GM12878 (cell line): Measurements from ENCODE around the gene IFITM2. TPM values are rescaled to one million over a fixed set of nuclear protein-coding genes. Genes with fewer than 3 reads are reported as not detected.
A peak's percentile ranks its signal among the peaks of the same experiment; 100 is the strongest.
"Not testable (repeated sequence)": the region's sequence is repeated elsewhere in the genome, so short reads cannot be mapped to it uniquely, and the experiment has no call there.

Experiments
- ATAC-seq: fragments of 200-7000 bp; cut with Tn5 transposase; 3 replicates; pipeline ENCODE4 v1.9.1; 2020; ENCODE audit warnings: mild to moderate bottlenecking, moderate library complexity
- BruUV-seq: library from RNA; stranded (reverse); fragments of 400-500 nt; replicated peaks from 2 replicates; lab custom pipeline; 2021; lab: Mats Ljungman, UMichigan
- CTCF ChIA-PET: fragments of 300-600 bp; sonication (Branson Sonifier 250); formaldehyde crosslinking; extraction: SDS; loops from one replicate; lab custom pipeline; 2021; ENCODE audit warnings: inconsistent platforms; lab: Yijun Ruan, JAX
- POLR2A ChIA-PET: fragments of 350-600 bp; formaldehyde crosslinking; extraction: SDS; loops from one replicate; lab custom pipeline; 2021; ENCODE audit warnings: inconsistent platforms; lab: Charles Lee
- RAD21 ChIA-PET: fragments of 300-600 bp; sonication (Branson Sonifier 250); formaldehyde crosslinking; loops from one replicate; lab custom pipeline; 2023; ENCODE audit warnings: antibody characterized with exemption; ENCODE audit not compliant: unreplicated experiment; lab: Charles Lee
- SMC1A ChIA-PET: fragments of 300-600 bp; sonication (Branson Sonifier 250); formaldehyde crosslinking; loops from one replicate; lab custom pipeline; 2023; ENCODE audit not compliant: unreplicated experiment, uncharacterized antibody; lab: Charles Lee
- DNase-seq: peaks from one replicate; pipeline ENCODE4 v3.0.0-alpha.2; 2011; ENCODE audit warnings: low read depth, low spot score
- FAIRE-seq: peaks from 3 replicates; lab custom pipeline; 2011; peaks lifted over from hg19 to GRCh38; lab: Jason Lieb, UNC
- H2AFZ ChIP-seq: 2 replicates; pipeline ENCODE4 v1.6.0; 2011; ENCODE audit warnings: low read depth, low read length, control low read depth; ENCODE audit not compliant: control insufficient read depth
- H3K27ac ChIP-seq: 2 replicates; pipeline ENCODE4 v1.5.1; 2011; ENCODE audit warnings: control low read depth; ENCODE audit not compliant: control insufficient read depth, insufficient read depth
- H3K27me3 ChIP-seq, 2 experiments: replicated peaks in 1 of 2; 2 replicates each; pipeline versions ENCODE4 v1.6.0 to v1.6.1; 2011; ENCODE audit warnings: low read length in 1 of 2; ENCODE audit not compliant: control insufficient read depth in 2 of 2, insufficient read depth in 2 of 2
- H3K36me3 ChIP-seq, 2 experiments: 2 replicates each; pipeline ENCODE4 v1.5.1; 2011; ENCODE audit warnings: low read length in 1 of 2; ENCODE audit not compliant: control insufficient read depth in 2 of 2, insufficient read depth in 2 of 2
- H3K4me1 ChIP-seq: 2 replicates; pipeline ENCODE4 v1.6.1; 2011; ENCODE audit warnings: mild to moderate bottlenecking, low read length, moderate library complexity, mixed read lengths; ENCODE audit not compliant: control insufficient read depth, insufficient read depth
- H3K4me2 ChIP-seq: 2 replicates; pipeline ENCODE4 v1.6.0; 2011; ENCODE audit warnings: control low read depth; ENCODE audit not compliant: control insufficient read depth, insufficient read depth
- H3K4me3 ChIP-seq: fragments of 200-600 bp; sonication (generic); 2 replicates; pipeline ENCODE4 v1.5.1; 2016
- H3K79me2 ChIP-seq: 2 replicates; pipeline ENCODE4 v1.6.0; 2011; ENCODE audit warnings: low read length; ENCODE audit not compliant: control insufficient read depth, insufficient read depth
- H3K9ac ChIP-seq: 2 replicates; pipeline ENCODE4 v1.8.0; 2011; ENCODE audit warnings: low read length, control low read depth, mixed read lengths; ENCODE audit not compliant: control insufficient read depth, insufficient read depth
- H3K9me3 ChIP-seq: replicated peaks from 3 replicates; pipeline ENCODE4 v1.5.1; 2011; ENCODE audit warnings: mild to moderate bottlenecking, low read length; ENCODE audit not compliant: control insufficient read depth, insufficient read depth
- H4K20me1 ChIP-seq: 2 replicates; pipeline ENCODE4 v1.6.0; 2011; ENCODE audit not compliant: control insufficient read depth, insufficient read depth
- BHLHE40 ChIP-seq, 2 experiments: fragments of 450-650 bp in 1 of 2; IDR thresholded peaks; 2 replicates each; pipeline ENCODE4 v1.6.1; 2011 to 2017; ENCODE audit warnings: low read depth in 2 of 2, borderline replicate concordance in 1 of 2, improper control_type of control experiment in 1 of 2, low read length in 1 of 2, mild to moderate bottlenecking in 1 of 2
- ELK1 ChIP-seq: IDR thresholded peaks from 2 replicates; pipeline ENCODE4 v1.6.1; 2012; ENCODE audit warnings: low read depth, low read length, improper control_type of control experiment
- NFXL1 ChIP-seq: fragments of 450-650 bp; IDR thresholded peaks from 2 replicates; pipeline ENCODE4 v1.6.1; 2017; ENCODE audit warnings: antibody characterized with exemption, mild to moderate bottlenecking, borderline replicate concordance
- PAX8 ChIP-seq: fragments of 450-650 bp; IDR thresholded peaks from 2 replicates; pipeline ENCODE4 v1.6.1; 2017; ENCODE audit warnings: mild to moderate bottlenecking, moderate library complexity
- RCOR1 ChIP-seq: conservative IDR thresholded peaks from 2 replicates; pipeline ENCODE4 v1.6.1; 2012; ENCODE audit warnings: low read depth, low read length, improper control_type of control experiment
- SP1 ChIP-seq: IDR thresholded peaks from one replicate; pipeline ENCODE4 v1.6.1; 2011; ENCODE audit warnings: low read depth, low read length
- STAT1 ChIP-seq: fragments of 450-650 bp; conservative IDR thresholded peaks from 2 replicates; pipeline ENCODE4 v1.6.1; 2014; ENCODE audit warnings: antibody characterized with exemption, mild to moderate bottlenecking
- WRNIP1 ChIP-seq: IDR thresholded peaks from 2 replicates; pipeline ENCODE4 v1.6.1; 2011; ENCODE audit warnings: low read depth, low read length, improper control_type of control experiment, borderline replicate concordance
- YBX1 ChIP-seq: fragments of 450-650 bp; IDR thresholded peaks from 2 replicates; pipeline ENCODE4 v1.6.1; 2016; ENCODE audit warnings: antibody characterized with exemption
- ZNF217 ChIP-seq: fragments of 450-650 bp; IDR thresholded peaks from 2 replicates; pipeline ENCODE4 v1.6.1; 2017; ENCODE audit warnings: antibody characterized with exemption, mild to moderate bottlenecking
- WGBS: methylation state at CpG from one replicate; pipeline ENCODE4 v1.1.6; 2016; ENCODE audit warnings: low lambda C conversion rate; ENCODE audit not compliant: insufficient replicate concordance, insufficient coverage; ENCODE audit errors: missing lambda C conversion rate; 5-methylcytosine and 5-hydroxymethylcytosine counted together
- in situ Hi-C: fragments of 300-500 bp; cut with MboI; formaldehyde crosslinking; loops from 9 replicates; pipeline ENCODE4 v1.14.3; 2018; ENCODE audit warnings: mixed read lengths
- intact Hi-C: fragments of 100-400 bp; cut with micrococcal nuclease; formaldehyde crosslinking; loops from one replicate; pipeline ENCODE4 v1.14.2; 2022; ENCODE audit not compliant: unreplicated experiment
- polyA plus RNA-seq, 11 experiments: library from polyadenylated mRNA; depleted of rRNA in 4 of 11; unstranded in 6 of 11; stranded (reverse) in 5 of 11; fragments of >200 nt; fragmentation: Nextera tagmentation in 4 of 11; fragmentation: Illumina TruSeq in 1 of 11; extraction: Ambion mirVana in 4 of 11; extraction: Trizol in 1 of 11; gene quantifications; 1 replicate in 1 of 11; 2 replicates in 10 of 11; pipeline versions ENCODE4 v1.2.1 to v1.2.3, GENCODE V29; 2011 to 2016; ENCODE audit warnings: inconsistent platforms in 2 of 11, missing spikeins in 2 of 11, low read depth in 1 of 11
- total RNA-seq, 4 experiments: library from RNA; depleted of rRNA in 3 of 4; stranded (reverse); fragments of >200 nt in 3 of 4; fragmentation: Illumina TruSeq in 1 of 4; extraction: Trizol in 1 of 4; gene quantifications; 2 replicates each; pipeline versions ENCODE4 v1.2.1 to v1.2.3, GENCODE V29; 2013 to 2021
- TF ChIP-seq, protein P1 (sequence below): IDR thresholded peaks from 2 replicates; pipeline ENCODE4 v1.6.1; 2011; ENCODE audit warnings: mild to moderate bottlenecking, low read depth, low read length, moderate library complexity; ENCODE audit not compliant: insufficient replicate concordance

Gene IFITM2
- total and polyA plus RNA-seq, 10 of the 15 experiments (the other 5 are each of a cell fraction or from before 2014, with no cell fraction given): 116 to 3,672 (median 724) TPM

DNA sequence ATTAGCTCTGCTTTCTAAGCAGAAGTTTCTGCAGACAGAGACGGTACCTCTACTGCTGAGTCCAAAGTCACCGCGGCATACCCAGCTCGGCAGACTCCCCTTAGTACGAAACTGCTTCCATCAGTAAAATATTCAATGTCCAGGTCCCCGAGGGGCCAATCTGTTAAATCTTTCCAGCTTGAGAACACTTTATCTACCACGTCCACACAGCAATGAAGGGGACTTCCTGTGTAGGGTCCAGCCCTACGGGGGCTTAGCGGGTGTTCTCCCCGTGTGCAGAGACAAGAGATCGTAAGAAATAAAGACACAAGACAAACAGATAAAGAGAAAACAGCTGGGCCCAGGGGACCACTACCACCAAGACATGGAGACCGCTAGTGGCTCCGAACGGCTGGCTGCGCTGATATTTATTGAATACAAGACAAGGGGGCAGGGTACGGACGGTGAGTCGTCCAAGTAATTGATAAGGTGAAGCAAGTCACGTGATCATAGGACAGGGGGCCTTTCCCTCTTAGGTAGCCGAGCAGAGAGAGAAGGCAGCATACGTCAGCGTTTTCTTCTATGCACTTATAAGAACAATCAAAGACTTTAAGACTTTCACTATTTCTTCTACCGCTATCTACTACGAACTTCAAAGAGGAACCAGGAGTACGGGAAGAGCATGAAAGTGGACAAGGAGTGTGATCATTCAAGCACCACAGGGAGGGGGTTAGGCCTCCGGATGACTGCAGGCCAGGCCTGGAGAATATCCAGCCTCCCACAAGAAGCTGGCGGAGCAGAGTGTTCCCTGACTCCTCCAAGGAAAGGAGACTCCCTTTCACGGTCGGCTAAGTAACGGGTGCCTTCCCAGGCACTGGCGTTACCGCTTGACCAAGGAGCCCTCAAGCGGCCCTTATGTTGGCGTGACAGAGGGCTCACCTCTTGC lies 17.2 kb downstream of the IFITM2 start:
- 79% methylated on average over 28 of the region's 34 CpGs for WGBS
- H3K4me3 ChIP-seq, H3K79me2 ChIP-seq, H3K4me2 ChIP-seq, DNase-seq, FAIRE-seq, H4K20me1 ChIP-seq, H3K36me3 ChIP-seq, ATAC-seq, H3K27me3 ChIP-seq, H2AFZ ChIP-seq, H3K9ac ChIP-seq, BruUV-seq, intact Hi-C loops, H3K27ac ChIP-seq, H3K9me3 ChIP-seq, in situ Hi-C loops: not testable (repeated sequence)
- POLR2A ChIA-PET: interaction anchor here (0.8 to 1.0 kb wide), 2 partner anchors 9 to 11 kb away, joined by 3 to 5 read pairs; no protein-coding TSS in a partner anchor
- H3K4me1 ChIP-seq: peaks cover 31% of the 10 kb centered on the region
- CTCF ChIA-PET: interaction anchor here (0.9 to 3.4 kb wide), 2 partner anchors 30 kb away, joined by 3 to 10 read pairs; no protein-coding TSS in a partner anchor
- RAD21 ChIA-PET: interaction anchor here (2.8 kb wide), 1 partner anchor 8 kb away, joined by 14 read pairs; no protein-coding TSS in a partner anchor
- SMC1A ChIA-PET: interaction anchor here (1.0 to 1.3 kb wide), 2 partner anchors 10 to 20 kb away, joined by 3 to 4 read pairs; no protein-coding TSS in a partner anchor

DNA sequence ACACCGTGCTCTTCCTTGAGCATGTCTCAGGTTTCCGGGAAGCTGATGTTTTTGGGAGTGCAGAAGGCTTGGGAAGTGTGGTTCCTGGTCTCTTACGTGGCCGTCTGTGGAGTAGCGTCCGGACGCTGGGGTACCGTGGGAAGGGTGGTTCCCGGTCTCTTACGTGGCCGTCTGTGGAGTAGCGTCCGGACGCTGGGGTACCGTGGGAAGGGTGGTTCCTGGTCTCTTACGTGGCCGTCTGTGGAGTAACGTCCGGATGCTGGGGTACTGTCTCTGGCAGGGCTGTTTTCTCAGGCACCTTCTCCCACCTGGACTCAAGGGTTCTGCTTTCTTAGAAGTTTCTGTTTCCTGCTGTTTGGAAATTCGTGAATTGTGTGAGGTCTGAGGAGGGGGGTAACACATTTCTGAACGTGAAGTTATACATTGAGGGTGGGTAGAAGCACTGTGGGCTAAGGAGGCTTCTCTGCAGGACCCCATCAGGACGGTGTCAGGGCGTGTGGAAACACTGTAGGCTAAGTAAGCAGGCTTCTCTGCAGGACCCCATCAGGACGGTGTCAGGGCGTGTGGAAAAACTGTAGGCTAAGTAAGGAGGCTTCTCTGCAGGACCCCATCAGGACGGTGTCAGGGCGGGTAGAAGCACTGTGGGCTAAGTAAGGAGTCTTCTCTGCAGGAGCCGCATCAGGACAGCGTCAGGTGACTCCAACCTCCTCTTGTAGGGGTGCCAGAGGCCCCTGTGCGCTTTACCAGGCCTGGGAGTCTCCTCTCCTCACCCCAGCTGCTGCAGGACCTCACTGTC lies 18.4 kb downstream of the IFITM2 start:
- intact Hi-C loops: no loop called here
- DNase-seq (no peak), FAIRE-seq (peak; percentile 47), ATAC-seq (no peak)
- WGBS: 88% methylated on average over 30 of the region's 30 CpGs
- no peaks in the 10 kb centered on the region for H3K9me3 ChIP-seq
- H3K4me2 ChIP-seq: peak overlapping the region; percentile 100
- POLR2A ChIA-PET: interaction anchor here (0.7 to 6.0 kb wide), 8 partner anchors 9 to 88 kb away, joined by 3 to 86 read pairs (median 8); no protein-coding TSS in a partner anchor
- H3K4me3 ChIP-seq: peak overlapping the region; percentile 56
- SMC1A ChIA-PET: interaction anchor here (1.0 to 1.8 kb wide), 2 partner anchors 21 to 29 kb away, joined by 3 to 18 read pairs; no protein-coding TSS in a partner anchor
- in situ Hi-C loops: no loop called here
- peak overlapping the region; percentile 80 for H2AFZ ChIP-seq
- RAD21 ChIA-PET: interaction anchor here (1.5 to 5.2 kb wide), 7 partner anchors 9 to 29 kb away, joined by 3 to 68 read pairs (median 7); no protein-coding TSS in a partner anchor
- H3K79me2 ChIP-seq: peaks cover 4% of the 10 kb centered on the region
- CTCF ChIA-PET: interaction anchor here (1.6 to 5.3 kb wide), 3 partner anchors 10 to 29 kb away, joined by 4 to 43 read pairs (median 10); no protein-coding TSS in a partner anchor
- BruUV-seq: no TSS peak
- H3K4me1 ChIP-seq: peaks cover 43% of the 10 kb centered on the region
- peak overlapping the region; percentile 98 for H3K9ac ChIP-seq
- H3K27ac ChIP-seq: peak overlapping the region; percentile 100
- no peaks in the 10 kb centered on the region for H3K36me3 ChIP-seq
- H3K27me3 ChIP-seq: no peaks in the 10 kb centered on the region
- H4K20me1 ChIP-seq: no peaks in the 10 kb centered on the region
- no peak for TF ChIP-seq BHLHE40 (IDR thresholded peaks at IDR 0.05; ENCODE audit: borderline replicate concordance in 1 of 2, low read depth in 2 of 2, low read length in 1 of 2)
- TF ChIP-seq ZNF217: no peak
- no peak for TF ChIP-seq ELK1
- no peak for TF ChIP-seq PAX8
- TF ChIP-seq STAT1: no peak
- TF ChIP-seq, protein P1, sequence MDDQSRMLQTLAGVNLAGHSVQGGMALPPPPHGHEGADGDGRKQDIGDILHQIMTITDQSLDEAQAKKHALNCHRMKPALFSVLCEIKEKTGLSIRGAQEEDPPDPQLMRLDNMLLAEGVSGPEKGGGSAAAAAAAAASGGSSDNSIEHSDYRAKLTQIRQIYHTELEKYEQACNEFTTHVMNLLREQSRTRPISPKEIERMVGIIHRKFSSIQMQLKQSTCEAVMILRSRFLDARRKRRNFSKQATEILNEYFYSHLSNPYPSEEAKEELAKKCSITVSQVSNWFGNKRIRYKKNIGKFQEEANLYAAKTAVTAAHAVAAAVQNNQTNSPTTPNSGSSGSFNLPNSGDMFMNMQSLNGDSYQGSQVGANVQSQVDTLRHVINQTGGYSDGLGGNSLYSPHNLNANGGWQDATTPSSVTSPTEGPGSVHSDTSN: no peak
- no peak for TF ChIP-seq SP1
- TF ChIP-seq WRNIP1: no peak
- TF ChIP-seq RCOR1: no peak
- TF ChIP-seq NFXL1: no peak
- TF ChIP-seq YBX1: no peak
